ENCODE results near the gene ASTN2.

GRCh38 chr9:117138231-117138630 is 276.6 kb downstream of the ASTN2 start:
- TF ChIP-seq, protein P1, sequence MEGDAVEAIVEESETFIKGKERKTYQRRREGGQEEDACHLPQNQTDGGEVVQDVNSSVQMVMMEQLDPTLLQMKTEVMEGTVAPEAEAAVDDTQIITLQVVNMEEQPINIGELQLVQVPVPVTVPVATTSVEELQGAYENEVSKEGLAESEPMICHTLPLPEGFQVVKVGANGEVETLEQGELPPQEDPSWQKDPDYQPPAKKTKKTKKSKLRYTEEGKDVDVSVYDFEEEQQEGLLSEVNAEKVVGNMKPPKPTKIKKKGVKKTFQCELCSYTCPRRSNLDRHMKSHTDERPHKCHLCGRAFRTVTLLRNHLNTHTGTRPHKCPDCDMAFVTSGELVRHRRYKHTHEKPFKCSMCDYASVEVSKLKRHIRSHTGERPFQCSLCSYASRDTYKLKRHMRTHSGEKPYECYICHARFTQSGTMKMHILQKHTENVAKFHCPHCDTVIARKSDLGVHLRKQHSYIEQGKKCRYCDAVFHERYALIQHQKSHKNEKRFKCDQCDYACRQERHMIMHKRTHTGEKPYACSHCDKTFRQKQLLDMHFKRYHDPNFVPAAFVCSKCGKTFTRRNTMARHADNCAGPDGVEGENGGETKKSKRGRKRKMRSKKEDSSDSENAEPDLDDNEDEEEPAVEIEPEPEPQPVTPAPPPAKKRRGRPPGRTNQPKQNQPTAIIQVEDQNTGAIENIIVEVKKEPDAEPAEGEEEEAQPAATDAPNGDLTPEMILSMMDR (IDR thresholded peaks at IDR 0.05): no peak
- TF ChIP-seq POLR2A (IDR thresholded peaks at IDR 0.05): no peak

All from lower leg skin (tissue), 3 donors.